Effector CD4-positive, alpha-beta T cell (primary cell): Measurements from ENCODE around the gene SLC25A18.

Experiments used
- DNase-seq: peaks from one replicate; pipeline ENCODE4 v3.0.0-alpha.2; 2020

Gene SLC25A18

DNA sequence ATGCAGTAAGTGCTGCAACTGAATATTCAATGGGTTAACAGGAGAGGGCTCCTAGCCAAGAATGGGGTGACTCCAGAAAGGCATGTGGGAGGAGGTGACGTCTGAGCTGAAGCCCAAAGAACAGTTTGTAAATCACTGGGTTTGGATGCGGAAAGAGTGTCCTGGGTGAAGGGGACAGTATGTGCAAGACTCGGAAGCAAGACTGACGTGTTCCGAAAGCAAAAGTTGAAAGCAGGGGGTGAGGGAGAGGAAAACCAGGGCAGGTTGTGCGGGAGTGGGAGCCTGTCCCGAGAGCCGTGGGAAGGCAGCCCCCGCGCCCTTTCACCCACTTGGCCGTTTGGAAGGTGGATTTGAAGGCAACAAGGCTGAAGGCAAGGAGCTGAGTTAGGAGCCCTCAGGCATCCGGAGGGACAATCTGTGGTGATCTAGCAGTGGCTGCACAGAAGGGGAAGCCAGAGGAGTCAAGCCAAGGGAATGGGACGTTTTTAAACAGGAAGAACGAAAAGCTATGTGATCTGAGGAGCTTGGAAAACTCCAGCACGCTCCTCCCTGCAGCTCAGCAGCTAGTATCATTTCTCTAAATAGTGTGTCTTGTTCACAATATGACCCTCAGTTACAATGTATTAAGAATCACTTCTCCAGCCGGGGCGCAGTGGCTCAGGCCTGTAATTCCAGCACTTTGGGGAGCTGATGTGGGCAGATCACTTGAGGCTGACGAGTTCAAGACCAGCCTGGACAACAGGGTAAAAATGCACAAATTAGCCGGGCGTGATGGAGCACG lies 7.7 kb downstream of the SLC25A18 start:
- no peak for DNase-seq

DNA sequence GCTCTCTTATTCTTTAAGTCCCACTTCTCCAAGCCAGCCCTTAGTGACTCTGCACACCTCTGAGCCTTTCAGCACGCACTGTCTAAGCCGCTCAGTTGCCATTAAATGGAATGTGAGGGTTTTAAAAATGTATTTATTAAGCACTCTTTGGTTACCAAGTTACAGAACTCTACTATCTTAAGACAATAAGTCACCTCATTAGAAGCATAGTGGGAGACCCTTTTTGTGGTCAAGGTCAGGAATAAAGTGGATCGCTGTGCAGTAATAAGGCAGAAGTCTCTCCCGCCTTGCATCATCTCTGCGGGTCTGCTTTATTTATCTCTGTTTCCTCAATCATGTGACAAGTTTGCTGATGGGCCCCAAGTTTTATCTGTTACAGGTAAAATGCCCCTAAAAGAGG lies 11.9 kb downstream of the SLC25A18 start:
- no peak for DNase-seq

DNA sequence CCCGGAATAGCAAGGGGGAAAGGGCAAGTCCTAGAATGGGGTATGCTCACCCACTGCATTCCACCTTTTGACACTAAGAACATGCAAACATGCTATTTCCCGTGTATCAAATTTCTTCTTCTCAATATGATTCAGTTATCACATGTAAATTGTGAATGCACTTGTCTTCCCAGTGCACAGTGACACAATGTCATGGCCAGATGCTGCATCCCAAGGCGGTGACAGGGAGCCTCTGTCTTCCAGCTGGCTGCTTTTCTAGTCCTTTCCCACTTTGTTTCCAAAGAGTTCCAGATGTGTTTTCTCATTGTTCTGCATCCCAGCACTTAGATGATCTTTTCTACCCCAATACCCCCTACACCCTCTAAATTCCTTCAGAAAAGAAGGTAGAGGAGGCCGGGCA lies 12.4 kb downstream of the SLC25A18 start:
- DNase-seq: no peak

- no peak for DNase-seq
These were observed 13.2 kb downstream of the SLC25A18 start for GRCh38 chr22:17576470-17576869.

DNA sequence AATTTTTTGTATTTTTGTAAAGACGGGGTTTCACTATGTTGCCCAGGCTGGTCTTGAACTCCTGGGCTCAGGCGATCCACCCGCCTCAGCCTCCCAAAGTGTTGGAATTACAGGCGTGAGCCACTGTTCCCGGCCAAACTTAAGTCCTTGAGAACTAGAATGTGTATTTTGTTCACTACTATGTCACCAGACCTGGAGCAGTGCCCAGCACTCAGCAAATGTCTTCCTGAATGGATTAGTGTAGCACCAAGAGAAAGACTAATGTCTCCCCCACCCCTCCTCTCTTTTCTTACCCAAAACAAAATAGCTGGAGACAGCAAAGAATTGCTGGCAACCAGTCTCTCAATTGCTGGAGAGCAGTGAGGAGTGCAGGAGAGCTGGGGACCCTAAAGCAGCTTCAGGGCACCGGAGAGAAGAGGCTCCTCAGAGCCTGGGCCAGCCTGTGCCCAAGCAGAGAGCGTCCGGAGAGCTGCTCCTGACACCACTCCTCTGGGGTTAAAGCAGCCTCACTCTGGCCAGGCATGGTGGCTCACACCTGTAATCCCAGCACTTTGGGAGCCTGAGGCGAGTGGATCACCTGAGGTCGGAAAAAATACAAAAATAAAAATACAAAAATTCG lies 14.9 kb downstream of the SLC25A18 start:
- DNase-seq: no peak

- no peak for DNase-seq
These were observed 16.3 kb downstream of the SLC25A18 start for GRCh38 chr22:17579535-17579981.

DNA sequence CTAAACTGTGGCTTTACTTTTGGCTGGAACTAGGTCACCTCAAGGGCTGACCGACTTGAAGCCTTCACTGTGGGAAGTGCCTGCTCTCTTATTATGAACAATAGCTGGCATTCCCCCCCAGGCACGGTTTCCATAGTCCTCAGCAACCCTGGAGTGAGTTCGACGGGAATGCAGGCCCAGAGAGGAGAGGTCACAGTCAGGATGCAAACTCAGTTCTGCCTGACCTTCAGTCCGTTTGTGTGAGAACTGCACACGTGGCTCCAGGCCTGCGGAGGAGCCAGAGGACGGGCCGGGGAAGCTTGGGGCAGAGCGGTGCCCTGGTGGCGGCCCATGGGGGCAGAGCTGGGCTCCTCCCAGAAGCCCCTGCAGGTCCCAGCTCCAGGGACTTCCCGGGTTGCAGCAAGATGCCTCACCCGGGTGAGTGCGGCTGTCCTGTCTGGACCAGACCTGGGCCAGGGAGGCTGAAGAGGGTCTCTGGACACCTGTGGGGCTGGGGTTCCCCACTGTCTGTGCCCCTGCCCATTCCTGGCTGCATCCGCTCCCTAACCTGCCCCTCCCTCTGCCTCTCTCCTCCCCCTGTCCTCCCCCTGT lies 17.2 kb downstream of the SLC25A18 start:
- no peak for DNase-seq

DNA sequence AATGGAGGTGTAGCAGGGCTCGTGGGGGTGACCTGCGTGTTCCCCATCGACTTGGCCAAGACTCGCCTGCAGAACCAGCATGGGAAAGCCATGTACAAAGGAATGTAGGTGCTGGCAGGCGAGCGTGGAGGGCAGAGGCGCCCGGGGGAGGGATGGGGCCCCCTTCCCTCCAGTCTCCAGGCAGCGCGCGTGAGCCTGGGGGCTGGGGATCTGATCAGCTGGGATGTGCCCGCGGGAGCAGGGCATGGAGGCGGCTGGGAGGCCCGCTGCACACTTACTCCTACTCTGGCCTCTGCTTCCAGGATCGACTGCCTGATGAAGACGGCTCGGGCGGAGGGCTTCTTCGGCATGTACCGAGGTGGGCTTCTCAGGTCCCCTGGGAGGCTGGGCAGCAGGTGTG lies 17.8 kb downstream of the SLC25A18 start:
- no peak for DNase-seq

- DNase-seq: no peak
These were observed 18.3 kb downstream of the SLC25A18 start for GRCh38 chr22:17581631-17582030.

GRCh38 chr22:17583151-17583550 lies 19.9 kb downstream of the SLC25A18 start:
- DNase-seq: no peak

- DNase-seq: no peak
These were observed 23.6 kb downstream of the SLC25A18 start for GRCh38 chr22:17586831-17587440.

DNA sequence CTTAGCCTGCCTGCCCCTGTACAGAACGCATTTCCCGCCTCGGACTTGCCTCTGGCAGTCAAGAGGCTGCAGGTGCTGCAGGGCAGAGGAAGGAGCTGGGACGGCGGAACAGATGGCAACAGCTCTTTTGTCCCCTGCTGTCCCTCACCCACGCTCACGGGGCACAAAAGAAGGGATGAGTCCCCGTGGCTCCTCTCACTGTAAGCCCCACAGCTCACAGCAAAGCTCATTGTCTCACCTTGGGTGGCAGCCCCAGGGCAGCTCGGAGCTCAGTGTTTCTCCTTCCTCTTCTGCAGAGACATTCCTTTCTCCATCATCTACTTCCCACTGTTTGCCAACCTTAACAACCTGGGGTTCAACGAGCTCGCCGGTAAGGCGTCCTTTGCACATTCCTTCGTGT lies 24.3 kb downstream of the SLC25A18 start:
- no peak for DNase-seq

GRCh38 chr22:17588606-17589005 lies 25.3 kb downstream of the SLC25A18 start:
- DNase-seq: no peak

DNA sequence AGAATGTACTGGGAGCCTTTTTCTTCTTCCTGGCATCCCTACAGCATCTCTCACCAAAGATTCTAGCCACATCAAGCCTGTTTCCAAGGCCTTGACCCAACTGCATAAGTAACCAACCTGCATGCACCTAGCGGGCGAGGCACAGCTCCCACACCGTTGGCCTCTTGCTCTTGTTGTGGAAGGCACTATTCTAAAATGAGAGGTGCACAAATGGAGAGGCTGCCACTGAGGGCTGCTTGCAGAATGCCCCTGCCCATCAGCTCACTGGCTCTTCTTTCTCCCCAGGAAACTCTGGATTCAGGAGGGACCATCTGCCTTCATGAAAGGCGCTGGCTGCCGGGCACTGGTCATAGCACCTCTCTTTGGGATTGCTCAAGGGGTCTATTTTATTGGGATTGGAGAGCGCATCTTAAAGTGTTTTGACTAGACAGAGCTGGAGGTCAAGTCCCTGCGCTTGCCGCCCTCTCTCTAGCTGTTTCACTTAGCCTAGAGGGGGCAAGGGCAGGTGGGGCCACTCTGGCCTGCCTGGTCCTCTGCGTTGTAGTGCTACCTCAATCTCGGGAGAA lies 26.6 kb downstream of the SLC25A18 start:
- no peak for DNase-seq

DNA sequence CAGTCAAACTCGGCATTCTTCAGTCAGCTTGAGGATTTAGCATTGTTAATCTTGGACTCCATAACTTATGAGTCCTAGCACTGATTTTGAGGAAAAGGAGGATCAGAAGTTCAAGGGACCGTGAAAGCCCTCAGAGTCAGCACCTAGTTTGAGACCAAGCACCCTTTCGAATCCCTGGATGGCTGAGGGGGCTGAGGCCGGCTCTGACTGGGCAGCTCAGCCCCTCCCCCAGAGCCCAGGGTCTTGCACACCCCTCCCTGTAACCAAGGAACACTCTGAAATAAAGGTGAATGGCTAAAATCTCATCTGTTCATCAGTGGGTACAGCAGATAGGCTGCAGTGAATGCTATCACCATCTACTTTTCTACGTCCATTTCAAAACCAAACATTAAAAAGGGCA lies 27.3 kb downstream of the SLC25A18 start:
- DNase-seq: no peak

DNA sequence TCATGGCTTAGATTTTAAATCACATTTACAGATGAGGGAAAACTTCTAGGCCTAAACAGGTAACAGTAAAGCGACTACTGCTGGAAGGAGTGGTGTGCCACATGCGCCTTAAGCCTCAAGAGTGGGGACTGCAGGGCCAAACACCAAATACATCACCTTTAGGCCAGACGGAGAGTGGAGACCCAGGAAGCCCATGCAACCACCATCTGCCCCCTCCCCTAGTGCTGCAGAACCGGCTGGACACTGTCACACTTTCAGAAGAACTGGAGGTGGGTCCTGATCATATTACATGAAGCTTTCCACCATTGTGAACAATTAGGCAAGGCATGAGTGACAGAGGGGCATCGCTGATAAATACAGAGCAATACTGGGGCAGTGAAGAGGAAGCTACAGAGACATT lies 28.9 kb downstream of the SLC25A18 start:
- no peak for DNase-seq

DNA sequence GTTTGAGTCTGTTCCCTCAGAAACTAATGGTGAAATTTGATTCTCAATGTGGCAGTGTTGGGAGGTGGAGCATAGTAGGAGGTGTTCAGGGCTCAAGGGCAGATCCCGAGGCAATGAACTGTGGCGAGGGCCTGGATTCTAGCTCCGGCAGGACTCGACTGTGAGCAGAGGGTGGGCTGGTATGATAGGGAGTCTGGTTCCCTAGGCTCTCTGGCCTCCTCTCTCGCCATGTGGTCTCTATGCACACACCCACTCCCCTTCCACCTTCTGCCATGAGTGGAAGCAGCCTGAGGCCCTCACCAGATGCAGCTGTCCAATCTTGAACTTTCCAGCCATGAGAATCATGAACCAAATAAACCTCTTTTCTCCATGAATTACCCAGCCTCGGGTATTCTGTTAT lies 32.9 kb downstream of the SLC25A18 start:
- no peak for DNase-seq

DNA sequence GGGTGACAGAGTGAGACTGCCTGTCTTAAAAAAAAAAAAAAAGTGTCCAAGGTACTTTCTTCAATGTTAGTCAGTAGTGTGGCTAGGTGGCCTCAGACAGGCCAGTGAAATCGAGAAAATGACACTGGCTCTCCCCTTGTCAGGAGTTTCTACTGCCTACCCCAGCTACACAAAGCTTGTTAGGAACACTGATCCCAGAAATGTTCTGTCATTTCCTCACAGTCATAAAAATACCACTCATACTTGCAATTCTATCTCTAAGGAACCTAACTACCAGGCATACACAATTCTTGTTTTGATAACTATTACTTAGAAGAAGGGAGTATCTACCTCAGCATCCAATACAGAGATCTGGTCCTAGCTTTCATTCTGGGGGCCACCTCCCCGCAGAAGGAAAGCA lies 33.9 kb downstream of the SLC25A18 start:
- DNase-seq: no peak

- DNase-seq: no peak
These were observed 35.0 kb downstream of the SLC25A18 start for GRCh38 chr22:17598318-17598717.

- no peak for DNase-seq
These were observed 37.7 kb downstream of the SLC25A18 start for GRCh38 chr22:17601031-17601430.

GRCh38 chr22:17603668-17604067 lies 40.4 kb downstream of the SLC25A18 start:
- DNase-seq: no peak

- no peak for DNase-seq
These were observed 43.2 kb downstream of the SLC25A18 start for GRCh38 chr22:17606496-17606895.

DNA sequence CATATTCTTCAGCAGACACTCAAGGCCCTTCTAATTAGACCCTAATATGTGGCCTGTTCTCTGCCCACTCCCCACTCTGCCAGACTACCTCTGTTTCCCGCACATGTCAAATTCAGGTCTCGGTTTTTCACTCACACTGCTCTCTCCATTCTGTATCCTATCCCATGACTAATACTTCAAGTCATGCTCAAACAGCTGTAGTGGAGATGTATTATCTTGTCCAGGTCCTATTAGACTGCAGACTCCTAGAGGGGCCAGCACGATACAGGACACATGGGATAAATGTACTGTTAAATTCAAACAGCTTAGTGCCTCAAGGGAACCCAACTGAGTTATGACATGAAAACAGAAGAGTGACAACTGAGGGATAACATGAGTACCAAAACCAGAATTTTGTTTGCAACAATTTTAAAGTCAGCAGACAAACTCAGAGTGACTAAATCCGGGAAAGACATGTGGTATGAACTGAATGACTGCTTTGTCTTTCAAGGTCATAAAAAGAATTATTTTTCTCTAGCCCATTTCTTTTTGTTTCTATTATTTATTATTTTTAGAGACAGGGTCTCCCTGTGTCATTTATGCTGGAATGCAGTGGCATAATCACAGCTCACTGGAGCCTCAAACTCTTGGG lies 44.7 kb downstream of the SLC25A18 start:
- DNase-seq: no peak
